Liver (tissue), 3 donors: ENCODE measurements around the gene NFIL3.
A peak's percentile ranks its signal among the peaks of the same experiment; 100 is the strongest.

Experiments used
- GABPA ChIP-seq, 2 donors: IDR thresholded peaks in 1 of 2; conservative IDR thresholded peaks in 1 of 2; 2 replicates each; pipeline ENCODE4 v1.6.1; 2016; ENCODE audit warnings: antibody characterized with exemption in 2 of 2, mild to moderate bottlenecking in 1 of 2, moderate library complexity in 1 of 2
- TAF1 ChIP-seq: conservative IDR thresholded peaks from 2 replicates; pipeline ENCODE4 v1.6.1; 2016; ENCODE audit warnings: antibody characterized with exemption, mild to moderate bottlenecking
- YY1 ChIP-seq: IDR thresholded peaks from 2 replicates; pipeline ENCODE4 v1.6.1; 2016; ENCODE audit warnings: antibody characterized with exemption, mild to moderate bottlenecking
- TF ChIP-seq, protein P1 (sequence below): fragments of 150-350 bp; IDR thresholded peaks from 2 replicates; pipeline ENCODE4 v1.5.1; 2017; ENCODE audit warnings: improper control_type of control experiment, low read depth, low read length; ENCODE audit not compliant: missing input control
- TF ChIP-seq, protein P2 (sequence below): IDR thresholded peaks from 2 replicates; pipeline ENCODE4 v1.6.1; 2016; ENCODE audit warnings: antibody characterized with exemption
- TF ChIP-seq, protein P3 (sequence below): IDR thresholded peaks from 2 replicates; pipeline ENCODE4 v1.6.1; 2016; ENCODE audit warnings: antibody characterized with exemption, mild to moderate bottlenecking
- donor health status: healthy.
- donor health status: healthy.

DNA sequence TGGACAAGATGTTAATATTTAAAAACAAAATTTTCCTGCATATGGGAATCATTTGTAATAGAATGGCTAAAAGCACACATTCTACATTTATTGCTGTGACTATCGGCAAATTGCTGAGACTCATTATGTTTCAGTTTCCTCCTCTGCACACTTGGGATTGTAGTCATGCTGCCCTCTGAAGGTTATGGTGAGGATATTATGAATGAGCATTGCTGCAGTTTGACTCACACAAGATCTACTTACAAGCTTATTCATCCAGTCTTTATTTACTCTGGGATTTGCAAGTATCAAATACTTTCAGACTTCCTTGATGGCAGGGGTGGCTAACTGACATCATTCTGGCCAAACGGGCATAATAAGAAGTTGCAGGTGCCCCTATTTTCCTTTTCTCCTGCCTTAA, 9.5 kb upstream of the NFIL3 start:
- TF ChIP-seq, protein P1, sequence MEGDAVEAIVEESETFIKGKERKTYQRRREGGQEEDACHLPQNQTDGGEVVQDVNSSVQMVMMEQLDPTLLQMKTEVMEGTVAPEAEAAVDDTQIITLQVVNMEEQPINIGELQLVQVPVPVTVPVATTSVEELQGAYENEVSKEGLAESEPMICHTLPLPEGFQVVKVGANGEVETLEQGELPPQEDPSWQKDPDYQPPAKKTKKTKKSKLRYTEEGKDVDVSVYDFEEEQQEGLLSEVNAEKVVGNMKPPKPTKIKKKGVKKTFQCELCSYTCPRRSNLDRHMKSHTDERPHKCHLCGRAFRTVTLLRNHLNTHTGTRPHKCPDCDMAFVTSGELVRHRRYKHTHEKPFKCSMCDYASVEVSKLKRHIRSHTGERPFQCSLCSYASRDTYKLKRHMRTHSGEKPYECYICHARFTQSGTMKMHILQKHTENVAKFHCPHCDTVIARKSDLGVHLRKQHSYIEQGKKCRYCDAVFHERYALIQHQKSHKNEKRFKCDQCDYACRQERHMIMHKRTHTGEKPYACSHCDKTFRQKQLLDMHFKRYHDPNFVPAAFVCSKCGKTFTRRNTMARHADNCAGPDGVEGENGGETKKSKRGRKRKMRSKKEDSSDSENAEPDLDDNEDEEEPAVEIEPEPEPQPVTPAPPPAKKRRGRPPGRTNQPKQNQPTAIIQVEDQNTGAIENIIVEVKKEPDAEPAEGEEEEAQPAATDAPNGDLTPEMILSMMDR = peak; percentile 45
- TF ChIP-seq GABPA (IDR thresholded peaks at IDR 0.05 in 1 of 2, conservative IDR thresholded peaks at IDR 0.05 in 1 of 2) = no peak
- TF ChIP-seq, protein P2, sequence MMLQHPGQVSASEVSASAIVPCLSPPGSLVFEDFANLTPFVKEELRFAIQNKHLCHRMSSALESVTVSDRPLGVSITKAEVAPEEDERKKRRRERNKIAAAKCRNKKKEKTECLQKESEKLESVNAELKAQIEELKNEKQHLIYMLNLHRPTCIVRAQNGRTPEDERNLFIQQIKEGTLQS = no peak
- TF ChIP-seq YY1 = no peak
- TF ChIP-seq, protein P3, sequence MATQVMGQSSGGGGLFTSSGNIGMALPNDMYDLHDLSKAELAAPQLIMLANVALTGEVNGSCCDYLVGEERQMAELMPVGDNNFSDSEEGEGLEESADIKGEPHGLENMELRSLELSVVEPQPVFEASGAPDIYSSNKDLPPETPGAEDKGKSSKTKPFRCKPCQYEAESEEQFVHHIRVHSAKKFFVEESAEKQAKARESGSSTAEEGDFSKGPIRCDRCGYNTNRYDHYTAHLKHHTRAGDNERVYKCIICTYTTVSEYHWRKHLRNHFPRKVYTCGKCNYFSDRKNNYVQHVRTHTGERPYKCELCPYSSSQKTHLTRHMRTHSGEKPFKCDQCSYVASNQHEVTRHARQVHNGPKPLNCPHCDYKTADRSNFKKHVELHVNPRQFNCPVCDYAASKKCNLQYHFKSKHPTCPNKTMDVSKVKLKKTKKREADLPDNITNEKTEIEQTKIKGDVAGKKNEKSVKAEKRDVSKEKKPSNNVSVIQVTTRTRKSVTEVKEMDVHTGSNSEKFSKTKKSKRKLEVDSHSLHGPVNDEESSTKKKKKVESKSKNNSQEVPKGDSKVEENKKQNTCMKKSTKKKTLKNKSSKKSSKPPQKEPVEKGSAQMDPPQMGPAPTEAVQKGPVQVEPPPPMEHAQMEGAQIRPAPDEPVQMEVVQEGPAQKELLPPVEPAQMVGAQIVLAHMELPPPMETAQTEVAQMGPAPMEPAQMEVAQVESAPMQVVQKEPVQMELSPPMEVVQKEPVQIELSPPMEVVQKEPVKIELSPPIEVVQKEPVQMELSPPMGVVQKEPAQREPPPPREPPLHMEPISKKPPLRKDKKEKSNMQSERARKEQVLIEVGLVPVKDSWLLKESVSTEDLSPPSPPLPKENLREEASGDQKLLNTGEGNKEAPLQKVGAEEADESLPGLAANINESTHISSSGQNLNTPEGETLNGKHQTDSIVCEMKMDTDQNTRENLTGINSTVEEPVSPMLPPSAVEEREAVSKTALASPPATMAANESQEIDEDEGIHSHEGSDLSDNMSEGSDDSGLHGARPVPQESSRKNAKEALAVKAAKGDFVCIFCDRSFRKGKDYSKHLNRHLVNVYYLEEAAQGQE = no peak
- TF ChIP-seq TAF1 = no peak
